Measurements from ENCODE around the gene CHD1L.
"Not testable (repeated sequence)": the region's sequence is repeated elsewhere in the genome, so short reads cannot be mapped to it uniquely, and the experiment has no call there.

The CHD1L gene

GRCh38 chr1:147238925-147239820, 3.3 kb upstream of the CHD1L start:
- H3K4me3 ChIP-seq (ENCODE audit: low read depth, low read length), result no peak overlapping the region
- no peak for DNase-seq (ENCODE audit: low read depth)
- TF ChIP-seq, protein P1, sequence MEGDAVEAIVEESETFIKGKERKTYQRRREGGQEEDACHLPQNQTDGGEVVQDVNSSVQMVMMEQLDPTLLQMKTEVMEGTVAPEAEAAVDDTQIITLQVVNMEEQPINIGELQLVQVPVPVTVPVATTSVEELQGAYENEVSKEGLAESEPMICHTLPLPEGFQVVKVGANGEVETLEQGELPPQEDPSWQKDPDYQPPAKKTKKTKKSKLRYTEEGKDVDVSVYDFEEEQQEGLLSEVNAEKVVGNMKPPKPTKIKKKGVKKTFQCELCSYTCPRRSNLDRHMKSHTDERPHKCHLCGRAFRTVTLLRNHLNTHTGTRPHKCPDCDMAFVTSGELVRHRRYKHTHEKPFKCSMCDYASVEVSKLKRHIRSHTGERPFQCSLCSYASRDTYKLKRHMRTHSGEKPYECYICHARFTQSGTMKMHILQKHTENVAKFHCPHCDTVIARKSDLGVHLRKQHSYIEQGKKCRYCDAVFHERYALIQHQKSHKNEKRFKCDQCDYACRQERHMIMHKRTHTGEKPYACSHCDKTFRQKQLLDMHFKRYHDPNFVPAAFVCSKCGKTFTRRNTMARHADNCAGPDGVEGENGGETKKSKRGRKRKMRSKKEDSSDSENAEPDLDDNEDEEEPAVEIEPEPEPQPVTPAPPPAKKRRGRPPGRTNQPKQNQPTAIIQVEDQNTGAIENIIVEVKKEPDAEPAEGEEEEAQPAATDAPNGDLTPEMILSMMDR (IDR thresholded peaks at IDR 0.05; ENCODE audit: control insufficient read depth, extremely low read depth, insufficient read depth), result no peak

- H3K4me3 ChIP-seq (ENCODE audit: low read depth, low read length); DNase-seq (ENCODE audit: low read depth): not testable (repeated sequence)
Observed at GRCh38 chr1:147240131-147240721, 2.3 kb upstream of the CHD1L start.

- H3K4me3 ChIP-seq (ENCODE audit: low read depth, low read length), result peak overlapping the region; percentile 82
- DNase-seq (ENCODE audit: low read depth), result no peak
- TF ChIP-seq, protein P1 (IDR thresholded peaks at IDR 0.05; ENCODE audit: control insufficient read depth, extremely low read depth, insufficient read depth), result no peak
Observed at GRCh38 chr1:147241934-147242448, 493 bp upstream of the CHD1L start.

- peak overlapping the region; percentile 82 for H3K4me3 ChIP-seq (ENCODE audit: low read depth, low read length)
- TF ChIP-seq, protein P1 (IDR thresholded peaks at IDR 0.05; ENCODE audit: control insufficient read depth, extremely low read depth, insufficient read depth), result no peak
- no peak for DNase-seq (ENCODE audit: low read depth)
Observed at GRCh38 chr1:147243228-147243685, 773 bp downstream of the CHD1L start.

GRCh38 chr1:147243841-147244240, 1.4 kb downstream of the CHD1L start:
- TF ChIP-seq, protein P1 (IDR thresholded peaks at IDR 0.05; ENCODE audit: control insufficient read depth, extremely low read depth, insufficient read depth), result no peak
- H3K4me3 ChIP-seq (ENCODE audit: low read depth, low read length), result peak overlapping the region; percentile 82
- DNase-seq (ENCODE audit: low read depth), result no peak

GRCh38 chr1:147245129-147245528, 2.6 kb downstream of the CHD1L start:
- TF ChIP-seq, protein P1 (IDR thresholded peaks at IDR 0.05; ENCODE audit: control insufficient read depth, extremely low read depth, insufficient read depth), result no peak
- H3K4me3 ChIP-seq (ENCODE audit: low read depth, low read length), result no peak overlapping the region
- no peak for DNase-seq (ENCODE audit: low read depth)

- no peak for DNase-seq (ENCODE audit: low read depth)
- H3K4me3 ChIP-seq (ENCODE audit: low read depth, low read length), result no peak overlapping the region
Observed at GRCh38 chr1:147245586-147246021, 3.1 kb downstream of the CHD1L start.

More at GRCh38 chr1:147245586-147246021, 3.1 kb downstream of the CHD1L start:
- TF ChIP-seq, protein P1 (IDR thresholded peaks at IDR 0.05; ENCODE audit: control insufficient read depth, extremely low read depth, insufficient read depth), result no peak

All from LNCaP clone FGC (cell line).